ENCODE measurements around the gene DRC3.

DRC3 gene

GRCh38 chr17:17998934-17999333 lies 26.3 kb downstream of the DRC3 start:
- TF ChIP-seq CTCF (IDR thresholded peaks at IDR 0.05) = no peak
- no peak overlapping the region for H3K4me2 ChIP-seq (ENCODE audit: low read length)
- H3K27me3 ChIP-seq (ENCODE audit: control insufficient read depth, insufficient read depth, low read length) = no peaks in the 10 kb centered on the region
- H3K4me1 ChIP-seq = no peaks in the 10 kb centered on the region
- H3K9me3 ChIP-seq (ENCODE audit: control insufficient read depth, low read length) = no peaks in the 10 kb centered on the region
- H3K36me3 ChIP-seq (ENCODE audit: control insufficient read depth, insufficient read depth, low read length) = no peaks in the 10 kb centered on the region
- H3K27ac ChIP-seq = no peak overlapping the region
- no peaks in the 10 kb centered on the region for H3K79me2 ChIP-seq
- H3K4me3 ChIP-seq (ENCODE audit: low read depth, low read length) = no peak overlapping the region
- H3K9ac ChIP-seq = no peak overlapping the region
- no peak overlapping the region for H2AFZ ChIP-seq

GRCh38 chr17:17999364-18000029 lies 26.8 kb downstream of the DRC3 start:
- Histone ChIP-seq H3K9ac (no peak overlapping the region), H3K79me2 (no peaks in the 10 kb centered on the region), H3K4me1 (no peaks in the 10 kb centered on the region), H3K9me3 (ENCODE audit: control insufficient read depth, low read length) (no peaks in the 10 kb centered on the region), H3K27ac (no peak overlapping the region), H3K36me3 (ENCODE audit: control insufficient read depth, insufficient read depth, low read length) (no peaks in the 10 kb centered on the region), H3K4me2 (ENCODE audit: low read length) (no peak overlapping the region), H3K4me3 (ENCODE audit: low read depth, low read length) (no peak overlapping the region), H2AFZ (no peak overlapping the region), H3K27me3 (ENCODE audit: control insufficient read depth, insufficient read depth, low read length) (no peaks in the 10 kb centered on the region)
- TF ChIP-seq CTCF (IDR thresholded peaks at IDR 0.05) = no peak

- H3K27me3 ChIP-seq (ENCODE audit: control insufficient read depth, insufficient read depth, low read length) = no peaks in the 10 kb centered on the region
- H3K4me3 ChIP-seq (ENCODE audit: low read depth, low read length) = no peak overlapping the region
- no peak for TF ChIP-seq CTCF (IDR thresholded peaks at IDR 0.05)
- no peaks in the 10 kb centered on the region for H3K36me3 ChIP-seq (ENCODE audit: control insufficient read depth, insufficient read depth, low read length)
- H3K4me2 ChIP-seq (ENCODE audit: low read length) = no peak overlapping the region
- H3K9me3 ChIP-seq (ENCODE audit: control insufficient read depth, low read length) = no peaks in the 10 kb centered on the region
- H3K27ac ChIP-seq = no peak overlapping the region
- no peak overlapping the region for H3K9ac ChIP-seq
- H3K4me1 ChIP-seq = no peaks in the 10 kb centered on the region
- H3K79me2 ChIP-seq = no peaks in the 10 kb centered on the region
- no peak overlapping the region for H2AFZ ChIP-seq
Measured at GRCh38 chr17:18000030-18000408, 27.4 kb downstream of the DRC3 start.

- no peaks in the 10 kb centered on the region for H3K4me1 ChIP-seq
- no peak overlapping the region for H3K9ac ChIP-seq
- no peaks in the 10 kb centered on the region for H3K79me2 ChIP-seq
- no peaks in the 10 kb centered on the region for H3K27me3 ChIP-seq (ENCODE audit: control insufficient read depth, insufficient read depth, low read length)
- no peaks in the 10 kb centered on the region for H3K9me3 ChIP-seq (ENCODE audit: control insufficient read depth, low read length)
- no peak overlapping the region for H3K4me2 ChIP-seq (ENCODE audit: low read length)
- no peak for TF ChIP-seq CTCF (IDR thresholded peaks at IDR 0.05)
- H2AFZ ChIP-seq = no peak overlapping the region
- no peak overlapping the region for H3K4me3 ChIP-seq (ENCODE audit: low read depth, low read length)
- H3K36me3 ChIP-seq (ENCODE audit: control insufficient read depth, insufficient read depth, low read length) = no peaks in the 10 kb centered on the region
- H3K27ac ChIP-seq = no peak overlapping the region
Measured at GRCh38 chr17:18002171-18002570, 29.5 kb downstream of the DRC3 start.

- no peak overlapping the region for H3K4me2 ChIP-seq (ENCODE audit: low read length)
- no peak for TF ChIP-seq CTCF (IDR thresholded peaks at IDR 0.05)
- H3K9ac ChIP-seq = no peak overlapping the region
- no peaks in the 10 kb centered on the region for H3K36me3 ChIP-seq (ENCODE audit: control insufficient read depth, insufficient read depth, low read length)
- no peaks in the 10 kb centered on the region for H3K4me1 ChIP-seq
- no peaks in the 10 kb centered on the region for H3K79me2 ChIP-seq
- no peak overlapping the region for H2AFZ ChIP-seq
- H3K9me3 ChIP-seq (ENCODE audit: control insufficient read depth, low read length) = no peaks in the 10 kb centered on the region
- H3K27ac ChIP-seq = no peak overlapping the region
- no peak overlapping the region for H3K4me3 ChIP-seq (ENCODE audit: low read depth, low read length)
- no peaks in the 10 kb centered on the region for H3K27me3 ChIP-seq (ENCODE audit: control insufficient read depth, insufficient read depth, low read length)
Measured at GRCh38 chr17:18004345-18004744, 31.7 kb downstream of the DRC3 start.

Measured in parathyroid adenoma (tissue), 2 donors.